Pons (tissue), 1 donor: ENCODE measurements around the gene CHN2.

ENCODE experiments used
- DNase-seq: peaks from one replicate; pipeline ENCODE4 v3.0.0-alpha.2; 2016; ENCODE audit warnings: low spot score

The CHN2 gene

DNA sequence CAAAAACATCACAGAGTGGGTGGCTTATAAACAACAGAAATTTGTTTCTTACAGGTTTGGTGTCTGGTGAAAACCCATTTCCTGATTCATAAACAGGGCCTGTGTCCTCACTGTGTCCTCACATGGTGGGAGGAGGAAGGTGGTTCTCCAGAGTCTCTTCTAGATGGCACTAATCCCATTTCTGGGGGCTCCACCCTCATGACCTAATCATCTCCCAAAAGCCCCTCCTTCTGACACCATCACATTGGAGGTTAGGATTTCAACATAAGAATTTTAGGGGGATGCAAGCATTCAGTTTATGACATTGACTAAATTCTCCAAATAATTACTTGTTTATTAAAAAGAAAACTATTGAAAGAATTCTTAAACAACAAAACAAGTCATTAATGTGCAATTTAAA lies 116.0 kb downstream of the CHN2 start:
- DNase-seq = no peak

DNA sequence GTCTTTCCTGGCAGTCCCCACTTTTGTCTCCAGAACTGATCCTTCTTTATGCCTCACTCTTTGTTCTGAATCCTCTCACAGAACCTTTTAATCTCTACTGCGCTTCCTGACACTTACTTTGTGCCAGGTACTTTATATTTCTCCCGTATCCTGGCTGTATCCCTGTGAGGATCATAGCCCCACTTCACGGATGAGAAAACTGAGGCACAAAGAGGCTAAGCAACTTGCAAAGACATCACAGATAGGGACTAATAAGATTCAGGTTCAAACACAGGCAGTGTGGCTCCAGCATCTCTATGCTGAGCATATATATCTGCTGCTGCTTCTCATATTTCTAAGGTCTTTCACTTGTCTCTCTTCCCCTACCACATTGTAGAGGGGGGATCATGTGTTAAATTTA lies 116.7 kb downstream of the CHN2 start:
- no peak for DNase-seq

DNA sequence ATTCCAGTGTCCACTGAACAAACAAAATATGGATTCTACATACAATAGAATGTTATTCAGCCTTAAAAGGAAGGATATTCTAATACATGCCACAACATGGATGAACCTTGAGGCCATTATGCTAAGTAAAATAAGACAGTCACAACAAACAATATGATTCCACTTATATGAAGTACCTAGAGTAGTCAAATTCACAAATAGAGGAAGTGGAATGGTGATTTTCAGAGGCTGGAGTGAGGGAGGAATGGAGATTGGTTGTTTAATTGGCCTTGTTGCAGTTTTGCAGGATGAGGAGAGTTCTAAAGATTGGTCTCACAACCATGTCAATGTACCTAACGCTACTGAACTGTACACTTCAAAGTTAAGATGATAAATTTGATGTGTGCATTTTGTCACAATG lies 119.6 kb downstream of the CHN2 start:
- DNase-seq = no peak

DNA sequence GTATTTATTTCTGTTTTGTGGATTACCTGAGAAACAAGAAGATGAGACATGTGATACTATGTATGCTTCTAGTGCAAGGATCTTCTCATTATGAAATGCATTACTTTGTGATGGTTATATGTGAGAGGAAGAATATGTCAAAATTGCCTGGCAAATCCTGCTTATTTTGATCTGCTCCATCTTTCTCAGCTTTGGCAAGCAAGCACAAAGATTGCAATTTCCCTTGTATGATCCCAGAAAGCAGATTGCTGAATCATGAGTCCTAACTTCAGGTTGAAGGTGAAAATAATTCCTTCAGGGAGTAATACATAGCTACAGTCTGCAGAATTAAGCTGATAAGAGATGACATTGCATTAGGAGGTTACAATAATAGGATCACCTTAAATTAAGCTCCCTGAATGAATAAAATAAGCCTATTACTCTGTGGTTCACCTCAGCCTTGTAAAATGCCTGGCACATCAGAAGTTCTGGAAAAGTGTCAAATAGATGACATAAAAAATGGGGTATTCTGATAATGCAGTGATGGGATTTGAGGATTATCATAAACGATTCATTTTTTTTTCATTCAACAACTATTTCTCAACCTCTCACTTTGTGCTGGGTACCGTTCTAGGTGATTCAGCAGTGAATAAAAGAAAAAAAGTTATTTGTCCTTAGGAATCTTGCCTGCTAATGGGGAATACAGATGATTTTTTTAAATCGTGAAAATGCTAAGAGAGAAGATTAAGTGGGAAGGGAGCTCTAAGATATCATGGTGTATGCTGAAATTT lies 120.7 kb downstream of the CHN2 start:
- DNase-seq = no peak

DNA sequence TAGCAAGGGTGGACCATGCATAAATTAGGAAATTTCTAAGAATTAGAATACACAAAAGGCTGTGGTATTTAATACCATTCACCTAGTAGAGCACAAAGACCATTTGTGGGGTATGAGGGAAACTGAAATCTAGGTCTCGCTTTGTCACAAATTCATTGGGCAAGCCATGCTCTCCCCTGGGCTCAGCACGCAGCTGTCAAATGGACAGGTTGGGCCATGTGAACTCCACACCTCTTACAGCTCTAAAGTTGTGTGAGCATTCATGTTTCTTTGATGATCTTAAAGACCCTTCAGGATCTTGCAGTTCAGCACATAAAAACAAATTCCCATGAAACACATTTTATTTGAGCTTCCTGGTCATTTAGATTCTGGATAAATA lies 121.3 kb downstream of the CHN2 start:
- DNase-seq = no peak

DNA sequence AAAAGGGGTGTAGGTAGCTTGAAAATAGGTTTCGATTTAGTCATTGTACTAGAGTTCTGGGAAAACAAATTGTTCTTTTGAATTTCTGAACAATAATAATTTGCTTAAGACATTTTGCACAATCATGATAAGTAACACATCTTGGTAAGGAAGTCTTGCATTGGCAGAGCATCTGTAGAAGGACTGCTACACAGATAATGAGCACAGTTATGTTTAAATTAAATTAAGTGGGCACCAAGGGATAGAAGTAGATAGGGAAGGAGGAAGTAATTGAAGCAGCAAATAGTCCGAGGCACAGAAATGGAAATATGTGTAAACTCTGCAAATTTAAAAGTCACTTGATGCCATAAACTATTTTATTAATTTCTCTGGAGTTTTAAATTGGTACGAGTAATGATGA lies 122.4 kb downstream of the CHN2 start:
- no peak for DNase-seq

DNA sequence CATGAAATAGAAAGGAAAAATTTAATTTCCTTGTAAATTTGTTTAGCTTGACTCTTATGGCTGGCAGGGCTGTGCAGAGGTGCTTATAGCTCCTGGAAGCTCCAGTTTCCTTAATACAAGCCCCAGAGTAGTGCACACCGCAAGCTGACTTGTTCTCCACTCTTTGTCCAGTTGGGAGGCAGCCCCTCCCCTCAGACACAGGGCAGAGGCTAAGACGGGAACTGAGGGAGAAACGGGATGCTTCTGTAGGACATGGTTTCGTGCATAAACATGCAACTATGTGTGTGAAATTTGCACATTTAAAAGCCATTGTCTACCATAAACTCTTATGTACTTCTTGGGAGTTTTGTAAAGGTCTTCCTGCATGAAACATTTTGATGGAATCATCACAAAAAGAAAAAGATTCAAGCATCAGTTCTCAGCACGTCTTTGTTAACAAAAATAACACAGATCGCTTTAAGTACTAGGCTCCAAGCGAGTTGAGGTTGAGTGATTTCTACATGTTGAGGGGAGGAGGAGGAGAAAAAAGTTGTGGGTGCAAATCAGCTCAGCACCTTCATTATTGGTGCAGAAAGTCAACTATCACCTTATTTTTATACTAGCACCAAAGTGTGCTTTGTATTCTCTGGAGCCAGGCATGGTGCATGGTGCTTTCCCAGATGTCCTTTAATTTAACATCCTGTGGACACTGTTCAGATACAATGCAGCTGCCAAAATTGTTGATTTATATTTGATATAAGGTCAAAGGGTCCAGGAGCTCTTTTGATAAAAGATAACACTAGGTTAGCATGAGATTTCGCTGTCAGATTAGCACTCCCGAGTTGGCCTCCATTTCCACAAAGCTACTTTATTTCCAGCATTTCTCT lies 124.5 kb downstream of the CHN2 start:
- peak; percentile 63 for DNase-seq

DNA sequence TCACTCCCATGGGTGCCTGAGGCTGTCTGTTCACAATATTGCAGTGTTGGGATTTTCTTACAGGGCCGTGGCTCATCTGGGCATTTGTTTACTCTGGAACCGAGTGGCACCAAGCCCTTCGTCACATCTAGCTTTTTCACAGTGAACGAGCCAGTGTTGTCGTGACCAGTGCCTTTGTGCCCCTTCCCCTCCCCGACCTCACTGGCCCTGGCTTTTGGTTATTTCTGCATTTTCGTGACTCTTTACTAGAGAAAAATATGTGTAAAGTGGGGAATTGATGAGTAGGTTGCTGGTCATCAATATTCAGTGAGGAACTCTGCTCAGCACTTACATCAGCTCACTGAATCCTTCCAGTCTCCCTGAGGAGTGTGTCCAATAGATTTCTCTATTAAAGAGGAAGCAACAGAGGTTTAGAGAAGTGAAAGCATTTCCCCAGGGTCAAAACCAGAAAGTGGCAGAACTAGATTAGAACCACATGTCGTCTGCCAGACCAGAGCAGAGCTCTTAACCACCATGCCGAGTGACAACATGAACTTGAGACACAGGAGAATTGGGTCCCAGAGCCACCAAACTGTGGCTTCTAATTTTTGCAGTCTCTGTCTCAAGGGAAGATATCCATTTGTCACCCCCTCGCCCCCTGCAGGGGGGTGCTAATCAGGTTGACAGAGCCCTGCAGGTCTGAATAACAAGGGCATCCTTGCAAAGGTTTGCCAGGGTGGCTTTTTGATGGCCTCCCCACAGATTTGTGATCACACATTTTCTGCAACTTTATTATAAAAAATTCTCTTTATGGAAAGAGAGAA lies 125.3 kb downstream of the CHN2 start:
- DNase-seq = peak; percentile 98

DNA sequence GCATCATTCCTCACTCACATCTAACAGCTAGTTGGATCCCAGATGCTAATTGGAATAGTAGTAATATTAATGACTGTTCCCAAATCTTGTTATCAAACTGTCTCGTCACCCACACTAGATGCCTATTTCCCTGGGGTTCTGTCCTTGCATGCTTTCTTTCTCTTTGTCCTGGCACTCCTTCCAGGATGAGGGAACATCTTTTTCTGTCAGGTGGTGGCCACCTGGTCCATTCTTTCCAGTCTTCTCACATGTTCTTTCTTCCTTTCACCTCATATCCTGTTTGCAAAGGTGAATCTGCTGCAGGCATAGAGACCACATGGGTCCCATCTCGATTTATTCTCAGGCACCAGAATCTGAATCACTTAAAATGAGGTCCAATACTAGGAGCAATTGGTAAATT lies 126.0 kb downstream of the CHN2 start:
- peak; percentile 56 for DNase-seq

DNA sequence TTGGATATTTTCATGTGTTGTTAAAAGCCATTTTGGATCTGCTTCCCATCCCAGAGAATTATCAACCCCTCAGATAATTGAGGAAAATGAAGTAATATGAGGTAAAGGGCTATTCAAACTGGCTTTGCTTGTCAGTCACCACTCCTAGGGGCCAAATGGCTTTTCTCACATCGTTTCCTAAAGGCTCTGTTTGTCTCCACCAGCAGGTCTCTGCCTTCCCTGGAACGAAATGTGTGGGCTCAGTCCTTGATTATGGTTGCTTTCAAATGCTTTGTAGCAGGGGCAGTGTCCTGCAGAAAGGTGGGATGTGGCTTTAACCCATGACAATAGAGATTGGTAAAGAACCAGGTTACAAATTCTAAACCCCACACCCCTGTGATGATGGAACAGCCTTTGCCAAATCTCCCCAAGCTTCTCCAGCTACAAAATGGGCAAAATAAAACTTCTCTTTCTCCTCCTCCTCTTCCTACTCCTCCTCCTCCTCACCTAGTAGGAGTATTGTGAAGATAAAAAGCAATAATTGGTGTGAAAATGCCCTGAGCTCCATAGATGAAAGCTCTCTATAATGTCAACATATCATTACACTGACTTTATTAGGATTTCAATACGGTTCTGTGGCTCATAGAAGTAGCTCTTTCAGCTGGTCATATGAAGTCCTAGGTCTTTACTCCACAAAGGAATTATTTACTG lies 127.6 kb downstream of the CHN2 start:
- no peak for DNase-seq

DNA sequence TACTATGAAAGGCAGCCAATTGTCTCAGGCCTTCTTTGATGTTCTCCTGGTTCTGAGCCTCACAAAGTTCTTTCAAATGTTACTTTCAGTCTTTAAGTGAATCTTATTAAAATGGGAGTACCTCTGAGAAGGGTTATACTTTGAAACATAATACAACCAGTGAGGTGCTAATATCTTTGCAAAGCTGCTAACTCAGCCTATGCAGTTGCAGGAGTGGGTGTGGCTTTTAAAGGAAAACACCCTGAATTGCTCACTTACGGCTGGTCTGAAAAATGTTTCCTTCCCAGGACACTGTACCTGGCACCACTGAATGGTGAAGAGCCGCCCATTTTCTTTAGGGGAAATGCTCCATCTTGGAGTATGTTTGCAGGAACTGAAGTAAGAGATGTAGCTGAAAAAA lies 130.9 kb downstream of the CHN2 start:
- no peak for DNase-seq

DNA sequence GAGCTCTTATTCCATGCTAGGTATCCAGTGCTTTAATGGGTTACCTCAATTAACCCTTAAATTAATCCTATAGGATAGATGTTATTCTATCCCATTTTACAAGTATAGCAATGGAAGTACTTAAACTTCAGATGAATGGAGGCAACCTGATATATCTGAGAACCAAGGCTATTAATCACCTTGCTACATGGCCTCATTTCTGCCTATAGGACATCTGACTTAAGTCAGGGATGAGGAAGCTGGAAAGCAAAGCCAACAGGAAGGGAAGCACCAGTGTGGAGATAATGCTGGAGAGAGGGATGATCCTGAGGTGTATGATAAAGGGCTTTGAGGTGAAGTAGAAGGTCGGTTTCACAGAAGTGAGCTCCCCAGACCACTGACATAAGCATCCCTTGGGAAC lies 132.3 kb downstream of the CHN2 start:
- no peak for DNase-seq

DNA sequence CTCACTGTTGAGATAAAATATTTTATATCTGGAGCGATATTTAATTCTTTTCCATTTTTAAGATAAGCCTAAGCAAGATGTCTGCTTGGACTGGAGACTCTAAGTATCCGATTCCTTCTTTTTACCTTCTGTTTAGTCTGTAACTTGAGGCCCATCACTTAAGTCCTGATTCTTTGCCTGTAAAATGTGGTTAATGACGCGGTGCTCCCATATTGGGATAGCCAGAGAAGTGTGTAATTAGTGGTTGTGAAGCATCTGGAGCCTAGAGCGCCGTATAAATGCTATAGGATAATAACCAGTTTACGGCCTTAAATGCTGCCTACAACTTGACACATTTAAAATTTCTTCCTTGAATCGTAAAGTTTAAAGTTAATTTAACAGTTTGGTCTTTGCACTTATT lies 132.9 kb downstream of the CHN2 start:
- DNase-seq = no peak

DNA sequence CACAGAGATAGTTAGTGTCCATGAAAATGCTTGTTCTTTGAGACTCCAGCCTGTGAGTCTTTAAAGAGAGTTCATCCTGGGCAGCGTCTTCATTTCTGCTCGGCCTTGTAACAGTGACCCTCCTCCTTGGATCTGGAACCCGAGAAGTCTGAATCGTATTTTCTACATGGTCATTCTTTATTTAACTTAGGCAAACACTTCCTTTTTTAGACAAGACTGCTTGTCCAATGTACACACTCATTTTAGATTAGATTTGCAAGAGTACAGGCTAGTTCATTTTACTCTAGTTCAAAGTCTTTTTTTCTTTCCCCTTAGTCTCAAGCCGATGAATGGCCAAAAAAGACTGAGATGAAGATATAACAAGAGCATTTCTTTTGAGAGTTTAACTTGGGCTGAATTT lies 133.5 kb downstream of the CHN2 start:
- DNase-seq = peak; percentile 42

DNA sequence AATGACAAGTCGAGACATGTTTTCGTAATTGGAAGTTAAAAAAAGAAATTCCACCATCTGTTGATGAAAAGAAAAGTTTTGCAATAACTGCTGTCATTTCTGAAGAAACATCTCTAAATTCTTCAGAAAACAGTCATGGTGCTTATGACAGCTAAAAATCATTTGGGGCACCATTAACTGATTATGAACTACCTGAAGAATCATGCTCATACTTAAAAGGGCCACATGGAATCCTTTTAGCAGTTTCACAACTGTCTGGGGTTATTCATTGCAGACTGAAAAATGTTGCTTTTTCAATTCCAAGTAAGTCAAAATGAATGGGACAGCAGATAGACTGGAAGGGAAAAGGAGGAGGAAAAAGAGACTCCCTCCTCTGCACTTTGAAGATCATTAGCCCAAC lies 134.2 kb downstream of the CHN2 start:
- no peak for DNase-seq

DNA sequence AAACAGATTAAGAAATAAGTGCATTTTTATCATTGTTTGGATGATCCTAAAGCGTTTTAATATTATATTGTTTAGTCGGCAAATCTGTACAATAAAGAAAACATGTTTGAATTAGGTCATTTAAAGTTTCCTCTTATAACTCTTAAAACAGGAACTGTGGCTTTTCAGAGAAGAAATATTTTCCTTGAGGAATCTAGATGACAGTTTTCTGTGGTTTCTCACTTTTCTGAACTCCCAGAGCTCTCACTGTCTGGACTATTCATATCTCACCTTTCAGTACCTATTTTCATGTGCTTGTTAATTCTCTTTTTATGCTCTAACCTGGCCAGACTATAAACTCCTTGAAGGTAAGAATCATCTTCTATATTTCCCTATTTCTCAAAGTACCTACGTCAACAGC lies 135.1 kb downstream of the CHN2 start:
- DNase-seq = no peak

DNA sequence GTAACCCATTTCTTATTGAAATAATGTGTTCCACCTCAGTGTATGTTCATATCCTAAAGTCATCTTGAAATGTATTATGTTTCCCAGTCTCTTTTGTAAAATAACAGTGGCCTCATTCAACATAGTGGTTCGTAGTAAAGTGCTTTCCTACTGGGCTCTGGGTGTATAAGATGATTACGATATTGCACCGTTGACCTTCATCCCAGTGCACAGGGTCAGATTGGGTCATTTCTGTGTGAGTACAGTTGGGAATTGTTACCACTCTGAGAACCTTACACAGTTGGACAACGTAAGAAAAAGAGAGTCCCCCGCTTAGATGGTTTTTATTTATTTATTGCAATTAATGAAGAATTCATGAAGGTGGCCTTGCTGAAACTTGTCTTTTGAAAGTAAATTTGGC lies 135.6 kb downstream of the CHN2 start:
- DNase-seq = peak; percentile 42

DNA sequence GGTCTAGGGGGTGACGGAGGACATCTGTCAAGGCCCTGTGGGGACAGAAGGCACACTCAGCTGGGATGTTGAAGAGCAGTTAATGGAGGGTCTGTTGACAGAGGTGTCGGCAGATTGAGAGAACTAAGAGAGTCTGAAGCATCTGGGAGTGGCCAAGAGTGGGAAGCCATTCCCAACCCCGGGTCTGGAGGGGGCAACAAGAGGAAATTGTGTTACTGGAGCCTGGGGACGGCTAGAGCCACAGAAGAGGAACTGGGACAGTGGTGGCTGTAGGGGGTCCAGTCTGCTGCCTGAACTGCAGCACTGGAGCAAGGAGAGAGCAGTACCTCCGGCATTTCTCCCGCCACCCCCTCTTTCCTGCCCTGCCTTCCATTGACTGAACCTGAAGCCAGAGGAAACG lies 136.6 kb downstream of the CHN2 start:
- DNase-seq = no peak

DNA sequence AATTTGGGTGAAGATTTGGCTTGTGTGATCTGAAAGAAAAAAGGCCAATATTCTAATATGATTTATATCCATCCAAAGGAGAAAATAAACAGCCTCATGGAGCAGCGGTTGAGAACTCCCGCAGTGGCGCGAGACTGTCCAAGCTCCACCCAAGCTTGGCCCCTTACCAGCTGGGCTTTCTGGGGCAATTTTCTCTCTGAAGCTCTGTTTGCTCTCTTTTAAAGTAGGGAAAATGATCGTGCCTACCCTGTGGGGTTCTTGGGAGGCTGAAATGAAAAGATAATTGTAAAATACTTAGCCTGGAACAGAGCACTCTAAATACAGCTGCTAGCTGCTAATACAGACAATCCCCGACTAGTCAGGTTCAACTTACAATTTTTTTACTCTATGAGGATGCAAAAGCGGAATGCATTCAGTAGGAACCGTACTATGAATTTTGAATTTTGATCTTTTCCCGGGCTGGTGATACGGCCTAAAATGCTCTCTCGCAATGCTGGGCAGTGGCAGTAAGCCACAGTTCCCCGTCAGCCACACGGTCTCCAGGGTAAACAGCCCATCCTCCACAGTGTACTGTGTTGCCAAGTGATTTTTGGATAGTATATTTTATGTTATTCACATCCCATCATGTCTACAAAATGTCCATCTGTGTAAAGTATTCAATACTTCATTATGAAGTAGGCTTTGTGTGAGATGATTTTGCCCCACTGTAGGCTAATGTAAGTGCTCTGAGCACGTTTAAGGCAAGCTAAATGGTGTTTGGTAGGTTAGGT lies 137.7 kb downstream of the CHN2 start:
- peak; percentile 67 for DNase-seq

DNA sequence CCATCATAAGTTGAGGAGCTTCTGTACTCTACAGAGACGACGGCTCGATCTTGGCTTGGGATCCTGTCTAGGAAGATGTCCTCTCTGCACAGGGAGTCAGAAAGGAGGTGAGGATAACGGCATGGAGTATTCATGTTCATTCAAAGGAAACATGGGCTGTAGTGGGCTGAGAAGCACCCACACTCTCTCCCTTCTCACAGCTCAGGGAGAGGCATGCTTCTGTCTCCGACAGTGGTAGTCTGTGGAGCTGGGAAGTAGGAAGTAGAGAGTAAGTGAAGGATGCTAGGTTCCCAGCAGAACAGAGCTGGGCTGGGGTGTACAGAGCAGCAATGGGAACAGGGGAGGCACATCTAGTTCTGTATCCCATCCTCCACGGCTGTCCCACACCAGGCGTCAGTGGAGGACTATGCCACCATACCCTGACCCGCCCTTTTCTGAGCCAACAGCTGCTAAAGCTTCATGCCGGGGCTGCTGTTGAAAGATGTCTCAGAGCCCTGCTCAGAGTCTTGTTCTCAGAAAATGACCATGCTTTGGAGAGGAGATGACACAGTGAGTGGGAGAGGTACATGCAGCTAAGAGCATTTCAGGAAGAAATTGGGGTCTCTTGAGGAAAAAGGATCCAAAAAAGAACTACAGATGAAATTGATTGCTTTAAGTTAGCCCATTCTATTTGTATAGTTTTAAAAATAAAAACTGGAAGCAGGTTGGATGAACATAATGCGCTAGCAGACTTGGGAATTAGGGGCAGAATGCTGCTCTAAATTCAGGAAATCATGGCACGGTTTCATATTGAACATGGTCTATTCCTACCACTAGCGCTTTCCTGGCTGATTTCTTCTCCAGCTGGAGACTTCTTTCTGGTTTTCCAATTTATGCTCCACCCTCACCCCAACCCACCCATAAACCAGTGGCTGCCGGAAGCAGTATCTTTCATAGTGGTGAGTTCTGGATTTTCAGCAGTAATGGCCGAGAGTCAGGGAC lies 138.6 kb downstream of the CHN2 start:
- DNase-seq = peak; percentile 59
